ENCODE data around the gene ANKS3.

The ANKS3 gene

GRCh38 chr16:4776141-4776705 lies 42.2 kb upstream of the ANKS3 start:
- TF ChIP-seq CTCF (IDR thresholded peaks at IDR 0.05), result no peak
- no peaks in the 10 kb centered on the region for H3K36me3 ChIP-seq
- peaks cover 11 to 17% of the 10 kb centered on the region in 2 experiments for H3K4me1 ChIP-seq (ENCODE audit: control insufficient read depth in 1 of 2, insufficient read depth in 1 of 2, low read depth in 1 of 2, low read length in 1 of 2)
- H3K9me3 ChIP-seq, result no peaks in the 10 kb centered on the region
- H3K27ac ChIP-seq, result no peak overlapping the region
- H3K4me3 ChIP-seq (ENCODE audit: low read depth in 1 of 2, low read length in 1 of 2), result no peak overlapping the region
- no peaks in the 10 kb centered on the region for H3K27me3 ChIP-seq

GRCh38 chr16:4775005-4775404 lies 40.9 kb upstream of the ANKS3 start:
- Histone ChIP-seq H3K36me3 (no peaks in the 10 kb centered on the region), H3K9me3 (no peaks in the 10 kb centered on the region), H3K4me1 (ENCODE audit: control insufficient read depth in 1 of 2, insufficient read depth in 1 of 2, low read depth in 1 of 2, low read length in 1 of 2) (peaks cover 11% of the 10 kb centered on the region in 2 experiments), H3K27ac (no peak overlapping the region), H3K27me3 (no peaks in the 10 kb centered on the region), H3K4me3 (ENCODE audit: low read depth in 1 of 2, low read length in 1 of 2) (no peak overlapping the region)
- TF ChIP-seq CTCF (IDR thresholded peaks at IDR 0.05), result no peak

- peaks cover 29 to 30% of the 10 kb centered on the region in 2 experiments for H3K4me1 ChIP-seq (ENCODE audit: control insufficient read depth in 1 of 2, insufficient read depth in 1 of 2, low read depth in 1 of 2, low read length in 1 of 2)
- no peak overlapping the region for H3K27ac ChIP-seq
- H3K9me3 ChIP-seq, result no peaks in the 10 kb centered on the region
- no peaks in the 10 kb centered on the region for H3K27me3 ChIP-seq
- no peak for TF ChIP-seq CTCF (IDR thresholded peaks at IDR 0.05)
- no peaks in the 10 kb centered on the region for H3K36me3 ChIP-seq
- H3K4me3 ChIP-seq (ENCODE audit: low read depth in 1 of 2, low read length in 1 of 2), result no peak overlapping the region
Measured at GRCh38 chr16:4772351-4772750, 38.3 kb upstream of the ANKS3 start.

- Histone ChIP-seq H3K9me3 (no peaks in the 10 kb centered on the region), H3K27me3 (no peaks in the 10 kb centered on the region), H3K4me3 (ENCODE audit: low read depth in 1 of 2, low read length in 1 of 2) (no peak overlapping the region), H3K4me1 (ENCODE audit: control insufficient read depth in 1 of 2, insufficient read depth in 1 of 2, low read depth in 1 of 2, low read length in 1 of 2) (peaks cover 34 to 35% of the 10 kb centered on the region in 2 experiments), H3K36me3 (no peaks in the 10 kb centered on the region), H3K27ac (no peak overlapping the region)
- TF ChIP-seq CTCF (IDR thresholded peaks at IDR 0.05), result no peak
Measured at GRCh38 chr16:4771646-4772045, 37.6 kb upstream of the ANKS3 start.

GRCh38 chr16:4769306-4769638 lies 35.2 kb upstream of the ANKS3 start:
- Histone ChIP-seq H3K9me3 (no peaks in the 10 kb centered on the region), H3K4me3 (ENCODE audit: low read depth in 1 of 2, low read length in 1 of 2) (peak overlapping the region; percentile 80 to 97), H3K4me1 (ENCODE audit: control insufficient read depth in 1 of 2, insufficient read depth in 1 of 2, low read depth in 1 of 2, low read length in 1 of 2) (peaks cover 36% of the 10 kb centered on the region in 2 experiments), H3K36me3 (no peaks in the 10 kb centered on the region), H3K27me3 (no peaks in the 10 kb centered on the region), H3K27ac (peak overlapping the region; percentile 49)
- TF ChIP-seq CTCF (IDR thresholded peaks at IDR 0.05), result no peak
